ENCODE data around the gene NTN1. TPM values are rescaled to one million over a fixed set of nuclear protein-coding genes. Genes with fewer than 3 reads are reported as not detected.
A peak's percentile ranks its signal among the peaks of the same experiment; 100 is the strongest.

Gene NTN1
- total and polyA plus RNA-seq, 12 donors: 0.12 to 0.84 (median 0.28) TPM

DNA sequence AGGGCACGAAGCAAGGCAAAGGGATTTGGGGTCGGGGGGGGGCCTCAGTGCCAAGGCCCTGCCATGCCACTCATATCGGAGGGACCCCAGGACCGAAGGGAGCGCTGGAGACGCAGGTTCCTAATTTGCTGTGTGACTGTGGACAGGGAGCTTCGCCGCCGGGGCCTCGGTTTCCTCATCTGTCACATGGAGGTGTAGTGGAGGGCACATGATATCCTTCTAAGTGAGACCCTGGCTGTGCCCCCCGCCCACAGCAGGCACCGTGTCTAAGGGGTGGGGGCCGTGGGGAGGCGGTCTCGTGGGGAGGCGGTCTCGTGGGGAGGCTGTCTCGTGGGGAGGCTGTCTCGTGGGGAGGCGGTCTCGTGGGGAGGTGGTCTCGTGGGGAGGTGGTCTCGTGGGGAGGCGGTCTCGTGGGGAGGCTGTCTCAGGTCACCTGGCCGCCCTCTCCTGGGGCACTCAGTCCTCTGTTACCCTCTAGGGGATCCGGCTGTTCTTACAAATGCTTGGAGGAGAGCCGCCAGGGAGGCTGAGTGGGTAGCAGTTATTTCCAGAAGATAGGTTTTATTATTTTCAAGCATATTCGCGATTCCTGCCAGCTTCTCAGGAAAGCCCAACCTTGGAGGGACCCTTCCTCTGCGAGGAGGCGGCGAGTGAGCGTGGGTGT, 205.0 kb downstream of the NTN1 start:
- Histone ChIP-seq H3K4me3 (no peak overlapping the region), H3K9me3 (replicated peaks in 1 of 3) (no peaks in the 10 kb centered on the region), H3K36me3 (replicated peaks in 1 of 2) (no peaks in the 10 kb centered on the region), H3K27me3 (no peaks in the 10 kb centered on the region), H3K27ac (no peak overlapping the region), H3K4me1 (replicated peaks in 1 of 2) (no peaks in the 10 kb centered on the region)
- intact Hi-C loops (cut with DNase I): no loop called here
- WGBS, 4 donors: 80 to 86% (median 84%) methylated on average over 15 to 34 of the region's 34 CpGs
- no peak for TF ChIP-seq POLR2A (IDR thresholded peaks at IDR 0.05)
- TF ChIP-seq CTCF (IDR thresholded peaks at IDR 0.05): no peak
- DNase-seq: no peak

DNA sequence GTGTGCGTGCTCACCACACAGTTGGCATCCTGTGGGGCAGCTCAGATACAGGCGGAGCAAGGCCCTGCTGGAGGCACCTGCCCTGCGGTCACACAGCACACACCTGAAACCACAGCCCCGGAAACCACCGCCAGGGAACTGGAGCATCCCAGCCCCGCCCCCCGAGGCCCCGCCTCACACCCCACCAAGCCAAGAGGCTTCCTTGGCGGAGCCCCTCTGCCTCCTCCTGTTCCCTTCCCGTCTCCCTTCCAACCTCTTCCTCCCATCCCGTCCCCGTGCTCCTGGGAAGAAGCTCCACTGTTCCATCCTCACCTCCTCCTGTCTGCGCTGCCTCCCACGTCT, 205.5 kb downstream of the NTN1 start:
- 55 to 73% (median 61%) methylated on average over 10 to 14 of the region's 14 CpGs for WGBS, 4 donors

DNA sequence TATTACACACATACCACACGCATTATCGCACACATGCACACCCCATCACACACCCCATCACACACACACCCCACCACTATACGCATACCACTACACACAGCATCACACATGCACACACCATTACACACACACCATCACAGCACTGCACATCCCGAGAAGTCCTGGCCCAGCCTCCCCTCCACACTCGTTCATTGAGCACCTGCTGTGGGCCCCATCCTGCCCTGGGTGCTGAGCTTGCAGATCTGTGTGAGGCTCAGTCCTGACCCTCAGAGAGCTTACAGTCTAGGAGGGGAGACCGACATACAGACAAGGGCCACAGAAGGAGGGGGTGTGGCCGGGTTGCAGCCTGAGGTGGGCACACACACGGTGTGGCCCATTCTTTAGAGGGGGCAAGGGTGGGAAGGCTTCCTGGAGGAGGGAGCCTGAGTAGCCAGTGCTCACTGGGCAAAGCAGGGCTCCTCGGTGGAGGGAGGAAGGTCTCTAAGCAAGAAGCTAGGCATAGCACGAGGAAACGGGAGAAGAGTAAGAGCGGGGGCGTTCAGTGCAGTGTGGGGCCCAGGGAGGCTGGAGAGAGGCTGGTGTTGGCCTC, 206.6 kb downstream of the NTN1 start:
- DNase-seq: no peak
- Histone ChIP-seq H3K4me3 (no peak overlapping the region), H3K27me3 (peaks cover 9% of the 10 kb centered on the region), H3K9me3 (replicated peaks in 1 of 3) (no peaks in the 10 kb centered on the region), H3K4me1 (replicated peaks in 1 of 2) (no peaks in the 10 kb centered on the region), H3K36me3 (replicated peaks in 1 of 2) (no peaks in the 10 kb centered on the region), H3K27ac (no peak overlapping the region)
- intact Hi-C loops (cut with DNase I): no loop called here
- WGBS, 4 donors: 75 to 85% (median 77%) methylated on average over 13 of the region's 13 CpGs
- TF ChIP-seq POLR2A (IDR thresholded peaks at IDR 0.05): no peak
- no peak for TF ChIP-seq CTCF (IDR thresholded peaks at IDR 0.05)

More for the DNA sequence above, 205.5 kb downstream of the NTN1 start:
- Histone ChIP-seq H3K4me1 (replicated peaks in 1 of 2) (no peaks in the 10 kb centered on the region), H3K4me3 (no peak overlapping the region), H3K36me3 (replicated peaks in 1 of 2) (no peaks in the 10 kb centered on the region), H3K9me3 (replicated peaks in 1 of 3) (no peaks in the 10 kb centered on the region), H3K27me3 (peaks cover under 1% of the 10 kb centered on the region), H3K27ac (no peak overlapping the region)
- TF ChIP-seq POLR2A (IDR thresholded peaks at IDR 0.05) (no peak), CTCF (IDR thresholded peaks at IDR 0.05) (no peak)
- no peak for DNase-seq
- intact Hi-C loops (cut with DNase I): no loop called here

GRCh38 chr17:9228408-9229159, 207.3 kb downstream of the NTN1 start:
- no peak overlapping the region for H3K27ac ChIP-seq

More at GRCh38 chr17:9228408-9229159, 207.3 kb downstream of the NTN1 start:
- no peaks in the 10 kb centered on the region for H3K4me1 ChIP-seq (replicated peaks in 1 of 2)
- intact Hi-C loops (cut with DNase I): no loop called here
- H3K9me3 ChIP-seq (replicated peaks in 1 of 3): no peaks in the 10 kb centered on the region
- no peak for TF ChIP-seq CTCF (IDR thresholded peaks at IDR 0.05)
- no peak for TF ChIP-seq POLR2A (IDR thresholded peaks at IDR 0.05)
- no peaks in the 10 kb centered on the region for H3K36me3 ChIP-seq (replicated peaks in 1 of 2)
- no peak overlapping the region for H3K4me3 ChIP-seq
- WGBS, 4 donors: 55 to 79% (median 71%) methylated on average over 9 to 16 of the region's 16 CpGs
- peaks cover 15% of the 10 kb centered on the region for H3K27me3 ChIP-seq
- peak in 3 of 7 donors; percentile 21 to 60 (median 48) for DNase-seq

Data from adrenal gland (tissue), 12 donors.